Tibial nerve (tissue), 4 donors: ENCODE measurements around the gene BLOC1S3. TPM values are rescaled to one million over a fixed set of nuclear protein-coding genes. Genes with fewer than 3 reads are reported as not detected.

Source experiments
- DNase-seq, 2 donors: peaks; one replicate each; pipeline ENCODE4 v3.0.0-alpha.2; 2019; ENCODE audit warnings: low spot score in 2 of 2
- H3K27ac ChIP-seq, 4 donors: fragments of 200-600 bp; sonication (generic) in 3 of 4; one replicate each; pipeline ENCODE4 v1.5.1; 2017 to 2019; ENCODE audit warnings: mild to moderate bottlenecking in 1 of 4
- H3K27me3 ChIP-seq, 2 donors: fragments of 200-600 bp; sonication (generic) in 1 of 2; one replicate each; pipeline versions ENCODE4 v1.5.1 to v1.6.0; 2017 to 2019
- H3K36me3 ChIP-seq, 3 donors: fragments of 200-600 bp; sonication (generic); one replicate each; pipeline ENCODE4 v1.5.1; 2018 to 2019
- H3K4me1 ChIP-seq, 4 donors: fragments of 200-600 bp; sonication (generic) in 3 of 4; one replicate each; pipeline ENCODE4 v1.5.1; 2017 to 2019
- H3K4me3 ChIP-seq, 4 donors: fragments of 200-600 bp; sonication (generic) in 3 of 4; one replicate each; pipeline ENCODE4 v1.5.1; 2017 to 2019; ENCODE audit warnings: mild to moderate bottlenecking in 1 of 4, moderate library complexity in 1 of 4
- H3K9me3 ChIP-seq, 4 donors: fragments of 200-600 bp; sonication (generic) in 3 of 4; one replicate each; pipeline ENCODE4 v1.5.1; 2017 to 2019
- CTCF ChIP-seq, 5 experiments: fragments of 200-600 bp in 3 of 5; fragments of 450-650 bp in 2 of 5; sonication (generic) in 3 of 5; IDR thresholded peaks; one replicate each; pipeline ENCODE4 v1.5.1; 2016 to 2019; ENCODE audit warnings: antibody characterized with exemption in 5 of 5, mild to moderate bottlenecking in 3 of 5, moderate library complexity in 2 of 5
- EP300 ChIP-seq, 2 donors: sonication (generic); formaldehyde crosslinking; IDR thresholded peaks; one replicate each; pipeline ENCODE4 v1.6.1; 2017; ENCODE audit warnings: antibody characterized with exemption in 2 of 2, mild to moderate bottlenecking in 1 of 2
- POLR2A ChIP-seq, 2 donors: fragments of 450-650 bp; IDR thresholded peaks; one replicate each; pipeline ENCODE4 v1.6.1; 2017; ENCODE audit warnings: antibody characterized with exemption in 2 of 2, mild to moderate bottlenecking in 2 of 2, moderate library complexity in 2 of 2
- WGBS, 2 donors: methylation state at CpG; one replicate each; pipeline ENCODE4 v1.1.5; 2018; 5-methylcytosine and 5-hydroxymethylcytosine counted together
- total RNA-seq, 4 donors: library from RNA; depleted of rRNA; stranded (reverse); fragments of >200 nt; gene quantifications; one replicate each; pipeline ENCODE4 v1.1.0, GENCODE V29; 2016

BLOC1S3 gene
- total RNA-seq, 4 donors from 2014 or later = 12.0 to 42.0 (median 23.7) TPM

- H3K4me1 ChIP-seq = peaks cover 0 to 28% (median 22%) of the 10 kb centered on the region in 4 donors
- no peaks in the 10 kb centered on the region for H3K9me3 ChIP-seq
- no peak overlapping the region for H3K4me3 ChIP-seq
- H3K27me3 ChIP-seq = peaks cover 0 to 37% of the 10 kb centered on the region in 2 donors
- WGBS, 2 donors = 85 to 89% methylated on average over 9 of the region's 9 CpGs
- no peak for TF ChIP-seq POLR2A (IDR thresholded peaks at IDR 0.05)
- no peak for TF ChIP-seq CTCF (IDR thresholded peaks at IDR 0.05)
- no peak for TF ChIP-seq EP300 (IDR thresholded peaks at IDR 0.05)
- peaks cover 2 to 50% (median 7%) of the 10 kb centered on the region in 3 donors for H3K36me3 ChIP-seq
- no peak for DNase-seq
- H3K27ac ChIP-seq = no peak overlapping the region
Observed at GRCh38 chr19:45149129-45149528, 29.5 kb upstream of the BLOC1S3 start.

GRCh38 chr19:45150180-45150579 lies 28.4 kb upstream of the BLOC1S3 start:
- Histone ChIP-seq H3K27me3 (peaks cover 0 to 46% of the 10 kb centered on the region in 2 donors), H3K4me3 (no peak overlapping the region), H3K27ac (no peak overlapping the region), H3K9me3 (no peaks in the 10 kb centered on the region), H3K36me3 (peaks cover 0 to 39% (median 2%) of the 10 kb centered on the region in 3 donors), H3K4me1 (peaks cover 0 to 30% (median 22%) of the 10 kb centered on the region in 4 donors)
- TF ChIP-seq POLR2A (IDR thresholded peaks at IDR 0.05) = no peak
- TF ChIP-seq CTCF (IDR thresholded peaks at IDR 0.05) = no peak
- TF ChIP-seq EP300 (IDR thresholded peaks at IDR 0.05) = no peak
- WGBS, 2 donors = 88 to 92% methylated on average over 4 of the region's 4 CpGs
- DNase-seq = no peak

- Histone ChIP-seq H3K27me3 (peaks cover 0 to 52% of the 10 kb centered on the region in 2 donors), H3K4me3 (no peak overlapping the region), H3K27ac (no peak overlapping the region), H3K4me1 (peaks cover 0 to 30% (median 22%) of the 10 kb centered on the region in 4 donors), H3K9me3 (no peaks in the 10 kb centered on the region), H3K36me3 (peaks cover 0 to 33% (median 0%) of the 10 kb centered on the region in 3 donors)
- no peak for DNase-seq
- TF ChIP-seq CTCF (IDR thresholded peaks at IDR 0.05) = no peak
- TF ChIP-seq POLR2A (IDR thresholded peaks at IDR 0.05) = no peak
- no peak for TF ChIP-seq EP300 (IDR thresholded peaks at IDR 0.05)
- WGBS, 2 donors = 44 to 50% methylated on average over 4 of the region's 4 CpGs
Observed at GRCh38 chr19:45150751-45151281, 27.8 kb upstream of the BLOC1S3 start.

GRCh38 chr19:45151320-45151719 lies 27.3 kb upstream of the BLOC1S3 start:
- Histone ChIP-seq H3K27me3 (peaks cover 0 to 57% of the 10 kb centered on the region in 2 donors), H3K4me1 (peaks cover 0 to 30% (median 22%) of the 10 kb centered on the region in 4 donors), H3K4me3 (no peak overlapping the region), H3K27ac (no peak overlapping the region), H3K36me3 (peaks cover 0 to 28% (median 0%) of the 10 kb centered on the region in 3 donors), H3K9me3 (no peaks in the 10 kb centered on the region)
- 79 to 86% methylated on average over 5 to 7 of the region's 7 CpGs for WGBS, 2 donors
- DNase-seq = no peak
- TF ChIP-seq EP300 (IDR thresholded peaks at IDR 0.05) (no peak), POLR2A (IDR thresholded peaks at IDR 0.05) (no peak), CTCF (IDR thresholded peaks at IDR 0.05) (no peak)

- no peak overlapping the region for H3K27ac ChIP-seq
- DNase-seq = no peak
- H3K9me3 ChIP-seq = no peaks in the 10 kb centered on the region
- peaks cover 0 to 21% (median 0%) of the 10 kb centered on the region in 3 donors for H3K36me3 ChIP-seq
- H3K4me1 ChIP-seq = peaks cover 0 to 30% (median 22%) of the 10 kb centered on the region in 4 donors
- peak overlapping the region in 2 of 4 donors; percentile 29 to 32 for H3K4me3 ChIP-seq
- H3K27me3 ChIP-seq = peaks cover 0 to 64% of the 10 kb centered on the region in 2 donors
- WGBS, 2 donors = 16 to 40% methylated on average over 9 to 43 of the region's 64 CpGs
- TF ChIP-seq POLR2A (IDR thresholded peaks at IDR 0.05) (no peak), CTCF (IDR thresholded peaks at IDR 0.05) (no peak)
Observed at GRCh38 chr19:45151821-45152503, 26.6 kb upstream of the BLOC1S3 start.
